Testis (tissue), 3 donors: ENCODE data around the gene GABRD. TPM values are rescaled to one million over a fixed set of nuclear protein-coding genes. Genes with fewer than 3 reads are reported as not detected.

Experiments
- DNase-seq: peaks from one replicate; pipeline ENCODE4 v3.0.0-alpha.2; 2019
- H3K27ac ChIP-seq, 2 donors: fragments of 200-600 bp; sonication (generic); one replicate each; pipeline ENCODE4 v1.5.1; 2019
- H3K27me3 ChIP-seq: fragments of 200-600 bp; sonication (generic); one replicate; pipeline ENCODE4 v1.5.1; 2019
- H3K36me3 ChIP-seq: fragments of 200-600 bp; sonication (generic); one replicate; pipeline ENCODE4 v1.5.1; 2017; ENCODE audit warnings: low read depth; ENCODE audit errors: missing control alignments
- H3K4me1 ChIP-seq: fragments of 200-600 bp; sonication (generic); one replicate; pipeline ENCODE4 v1.5.1; 2019
- H3K4me3 ChIP-seq, 2 donors: fragments of 200-600 bp; sonication (generic); one replicate each; pipeline ENCODE4 v1.5.1; 2017 to 2019
- H3K9me3 ChIP-seq: fragments of 200-600 bp; sonication (generic); one replicate; pipeline ENCODE4 v1.5.1; 2017
- CTCF ChIP-seq, 3 experiments: fragments of 450-650 bp in 2 of 3; fragments of 200-600 bp in 1 of 3; sonication (generic) in 1 of 3; IDR thresholded peaks; one replicate each; pipeline ENCODE4 v1.5.1; 2016 to 2019; ENCODE audit warnings: antibody characterized with exemption in 3 of 3, mild to moderate bottlenecking in 2 of 3, moderate library complexity in 1 of 3
- POLR2A ChIP-seq: fragments of 450-650 bp; IDR thresholded peaks from one replicate; pipeline ENCODE4 v1.6.1; 2017; ENCODE audit warnings: antibody characterized with exemption, mild to moderate bottlenecking, moderate library complexity
- WGBS, 2 donors: methylation state at CpG; one replicate each; pipeline ENCODE4 v1.1.5; 2018; 5-methylcytosine and 5-hydroxymethylcytosine counted together
- intact Hi-C: fragments of 100-400 bp; cut with DNase I; formaldehyde crosslinking; loops from one replicate; pipeline ENCODE4 v1.15.1; 2023; ENCODE audit warnings: low total_unique reads
- polyA plus RNA-seq: library from polyadenylated mRNA; stranded (reverse); fragments of 350-450 nt; fragmentation: Illumina TruSeq; extraction: RNeasy Lipid Tissue Mini Kit (QIAGEN cat#74804); gene quantifications from one replicate; pipeline ENCODE4 v1.2.3, GENCODE V29; 2014; ENCODE audit warnings: low read depth, low replicate concordance; ENCODE audit not compliant: insufficient read depth
- total RNA-seq, 2 donors: library from RNA; depleted of rRNA; stranded (reverse); fragments of >200 nt; gene quantifications; one replicate each; pipeline ENCODE4 v1.2.3, GENCODE V29; 2016

GABRD gene
- total and polyA plus RNA-seq, 3 donors from 2014 or later, result 7.8 to 18.1 (median 16.9) TPM

- WGBS, 2 donors, result 87 to 88% methylated on average over 18 of the region's 18 CpGs
- Histone ChIP-seq H3K4me1 (peaks cover under 1% of the 10 kb centered on the region), H3K4me3 (no peak overlapping the region), H3K36me3 (no peaks in the 10 kb centered on the region), H3K27me3 (no peaks in the 10 kb centered on the region), H3K27ac (no peak overlapping the region), H3K9me3 (no peaks in the 10 kb centered on the region)
- intact Hi-C loops, result no loop called here
- no peak for DNase-seq
- TF ChIP-seq POLR2A, result no peak
- no peak for TF ChIP-seq CTCF (IDR thresholded peaks at IDR 0.05)
Observed at GRCh38 chr1:2037314-2037979, 18.3 kb downstream of the GABRD start.

- DNase-seq, result no peak
- WGBS, 2 donors, result 92% methylated on average over 8 of the region's 8 CpGs
- Histone ChIP-seq H3K9me3 (no peaks in the 10 kb centered on the region), H3K27me3 (no peaks in the 10 kb centered on the region), H3K4me3 (no peak overlapping the region), H3K27ac (no peak overlapping the region), H3K4me1 (no peaks in the 10 kb centered on the region), H3K36me3 (no peaks in the 10 kb centered on the region)
- TF ChIP-seq POLR2A (no peak), CTCF (IDR thresholded peaks at IDR 0.05) (no peak)
- intact Hi-C loops, result no loop called here
Observed at GRCh38 chr1:2038229-2038628, 19.1 kb downstream of the GABRD start.

- Histone ChIP-seq H3K9me3 (no peaks in the 10 kb centered on the region), H3K36me3 (no peaks in the 10 kb centered on the region), H3K4me3 (no peak overlapping the region), H3K27ac (no peak overlapping the region), H3K27me3 (no peaks in the 10 kb centered on the region), H3K4me1 (no peaks in the 10 kb centered on the region)
- intact Hi-C loops, result no loop called here
- 83 to 91% methylated on average over 8 of the region's 8 CpGs for WGBS, 2 donors
- TF ChIP-seq POLR2A (no peak), CTCF (IDR thresholded peaks at IDR 0.05) (no peak)
- no peak for DNase-seq
Observed at GRCh38 chr1:2039251-2039650, 20.1 kb downstream of the GABRD start.

- intact Hi-C loops, result loop anchor here (5.0 kb wide), 1 partner anchor 99 kb away; no protein-coding TSS in a partner anchor
- no peak for DNase-seq
- TF ChIP-seq CTCF (IDR thresholded peaks at IDR 0.05) (no peak), POLR2A (no peak)
- no peaks in the 10 kb centered on the region for H3K27me3 ChIP-seq
- peaks cover 5% of the 10 kb centered on the region for H3K4me1 ChIP-seq
- H3K27ac ChIP-seq, result no peak overlapping the region
- H3K4me3 ChIP-seq, result no peak overlapping the region
- H3K9me3 ChIP-seq, result no peaks in the 10 kb centered on the region
- WGBS, 2 donors, result 84 to 85% methylated on average over 14 to 15 of the region's 15 CpGs
- no peaks in the 10 kb centered on the region for H3K36me3 ChIP-seq
Observed at GRCh38 chr1:2041305-2041704, 22.2 kb downstream of the GABRD start.

GRCh38 chr1:2041887-2042286 is 22.7 kb downstream of the GABRD start:
- no peak for DNase-seq
- H3K4me3 ChIP-seq, result no peak overlapping the region
- H3K4me1 ChIP-seq, result peaks cover 5% of the 10 kb centered on the region
- H3K27me3 ChIP-seq, result no peaks in the 10 kb centered on the region
- H3K27ac ChIP-seq, result no peak overlapping the region
- TF ChIP-seq CTCF (IDR thresholded peaks at IDR 0.05), result no peak
- no peak for TF ChIP-seq POLR2A
- 91 to 95% methylated on average over 3 to 4 of the region's 4 CpGs for WGBS, 2 donors
- intact Hi-C loops, result loop anchor here (5.0 kb wide), 1 partner anchor 100 kb away; no protein-coding TSS in a partner anchor
- H3K36me3 ChIP-seq, result no peaks in the 10 kb centered on the region
- H3K9me3 ChIP-seq, result no peaks in the 10 kb centered on the region
